DLD1 (cell line): ENCODE data around the gene PRDM16.

ENCODE experiments used
- in situ Hi-C: cut with HindIII; loops from 2 replicates; pipeline ENCODE4 v1.10.0; 2017; ENCODE audit warnings: low sequenced_read_pairs

Gene PRDM16

DNA sequence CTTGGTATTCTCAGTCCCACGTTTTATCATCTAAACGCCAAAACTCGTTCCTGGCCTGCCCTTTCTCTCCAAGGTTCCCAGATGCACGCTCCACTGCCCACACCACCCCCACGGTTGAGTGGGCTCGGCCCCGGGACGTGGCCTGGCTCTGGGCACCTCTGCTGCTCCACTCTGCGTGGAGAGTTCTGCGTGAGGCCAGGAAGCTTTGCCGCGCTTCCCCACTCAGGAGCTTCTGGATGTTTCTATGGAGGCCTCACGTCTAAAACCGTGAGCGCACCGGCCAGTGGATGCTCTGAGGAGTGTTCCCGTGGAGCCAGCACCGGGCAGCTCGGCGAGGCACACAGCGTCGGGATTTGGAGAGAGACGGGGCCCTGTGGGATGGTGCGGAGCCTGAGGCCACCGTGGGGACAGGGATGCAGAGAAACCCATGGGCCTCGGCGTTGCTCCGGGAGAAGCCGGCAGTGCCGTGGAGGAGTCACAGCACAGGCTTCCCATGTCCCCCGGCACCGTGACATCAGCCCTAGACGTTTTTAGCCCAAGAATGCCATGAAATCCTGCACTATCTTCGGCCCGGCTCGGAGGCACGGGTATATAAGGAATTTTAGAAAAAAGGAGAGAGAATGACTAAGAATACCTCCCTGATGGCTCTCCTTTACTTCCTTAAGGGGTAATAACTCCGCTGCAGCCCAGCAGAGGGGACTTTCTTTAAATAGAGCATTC lies 125.9 kb downstream of the PRDM16 start:
- in situ Hi-C loops: no loop called here

- in situ Hi-C loops: no loop called here
These were observed 126.4 kb downstream of the PRDM16 start for GRCh38 chr1:3195480-3195815.

DNA sequence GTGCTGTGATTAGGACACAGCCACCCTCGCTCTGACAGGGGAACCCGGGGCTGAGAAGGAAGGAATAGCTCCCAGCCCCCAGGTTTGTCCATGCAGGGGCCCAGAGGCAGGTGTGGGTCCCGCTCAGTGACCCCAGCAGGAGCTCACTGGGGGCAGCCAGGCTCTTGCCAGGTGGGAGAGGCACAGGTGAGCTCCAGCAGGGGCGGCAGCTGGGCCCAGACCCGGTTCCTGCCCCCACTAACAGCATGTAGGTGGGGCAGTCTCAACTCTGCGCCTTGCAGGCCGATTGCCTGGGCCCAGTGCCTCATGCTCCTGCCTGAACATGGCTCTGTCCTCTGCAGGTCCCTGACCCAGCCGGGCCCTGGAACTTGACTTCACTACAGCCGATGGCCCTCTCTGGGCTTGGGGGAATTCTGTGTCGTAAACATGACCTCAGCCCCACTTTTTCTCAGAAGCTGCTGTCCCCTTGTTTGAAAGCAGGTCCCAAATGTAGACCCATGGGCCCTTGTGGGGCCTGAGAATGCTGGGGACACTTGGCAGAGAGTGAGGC lies 127.0 kb downstream of the PRDM16 start:
- in situ Hi-C loops: no loop called here

GRCh38 chr1:3196577-3197245 lies 127.7 kb downstream of the PRDM16 start:
- in situ Hi-C loops: no loop called here

DNA sequence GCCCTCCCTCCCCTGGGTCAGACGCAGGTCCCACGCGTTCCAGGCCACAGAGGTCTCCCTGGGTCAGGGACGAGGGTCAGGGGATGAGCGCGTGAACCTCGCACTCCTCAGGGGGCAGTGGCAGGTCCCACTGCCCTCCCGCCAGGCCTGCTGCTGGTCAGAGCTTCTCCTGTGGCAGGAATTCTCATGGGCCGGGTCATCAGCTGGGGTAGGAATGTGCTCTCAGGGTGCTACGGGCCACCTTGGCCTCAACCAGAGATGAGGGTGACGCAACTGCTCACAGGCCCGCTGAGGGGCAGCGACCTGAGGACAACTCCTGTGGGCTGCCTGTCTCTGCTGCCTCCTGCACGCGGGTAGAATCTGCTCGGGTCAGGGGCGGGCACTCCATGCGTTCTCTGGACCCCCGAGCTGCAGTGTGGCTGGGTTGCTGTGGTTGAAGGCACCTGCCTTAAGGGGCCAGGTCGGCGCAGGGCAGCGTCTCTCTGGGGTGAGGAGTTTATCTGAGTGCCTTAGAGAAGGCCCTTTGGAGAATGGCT lies 128.8 kb downstream of the PRDM16 start:
- in situ Hi-C loops: no loop called here

DNA sequence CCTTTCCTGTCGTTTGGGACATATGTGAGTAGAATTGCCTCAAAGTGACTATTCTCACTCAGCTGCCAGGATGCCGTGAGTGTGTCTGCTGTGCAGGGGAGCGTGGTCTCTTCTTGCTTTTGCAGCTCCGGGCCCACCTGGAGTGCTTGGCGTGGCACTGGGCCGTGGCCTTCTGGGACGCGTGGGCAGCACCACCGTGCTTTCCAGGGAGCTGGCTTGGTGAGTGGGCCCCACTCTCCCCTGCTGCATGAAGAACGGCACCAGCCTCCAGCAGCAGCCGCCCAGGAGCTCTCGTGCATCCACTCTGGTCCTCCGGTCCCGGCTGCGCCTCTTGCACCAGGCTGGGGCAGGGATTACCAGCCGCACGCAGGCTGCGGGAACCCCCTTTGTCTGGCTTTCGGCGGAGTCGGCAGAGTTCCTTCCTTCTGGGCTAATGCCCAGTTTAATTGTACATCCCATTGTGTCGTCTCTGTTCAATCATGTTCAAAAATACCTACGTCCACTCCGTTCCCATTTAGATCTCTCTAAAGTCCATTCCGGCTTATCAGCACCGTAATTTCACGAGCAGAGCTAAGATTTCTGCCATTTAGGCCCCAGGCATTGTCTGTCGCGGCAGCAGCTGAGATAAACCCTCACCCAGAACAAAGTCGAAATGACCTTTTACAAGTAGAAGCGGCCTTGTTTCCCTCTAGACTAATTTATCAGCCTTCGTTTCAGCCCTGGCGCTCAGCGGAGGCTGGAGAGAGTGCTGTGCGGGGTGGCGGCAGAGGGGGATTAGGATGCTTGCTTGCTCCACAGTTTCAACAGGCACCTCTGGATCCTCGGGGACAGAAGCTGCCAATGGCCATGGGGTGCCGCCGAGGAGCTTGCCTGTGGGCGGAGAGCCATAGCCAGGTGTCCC lies 129.6 kb downstream of the PRDM16 start:
- in situ Hi-C loops: no loop called here

DNA sequence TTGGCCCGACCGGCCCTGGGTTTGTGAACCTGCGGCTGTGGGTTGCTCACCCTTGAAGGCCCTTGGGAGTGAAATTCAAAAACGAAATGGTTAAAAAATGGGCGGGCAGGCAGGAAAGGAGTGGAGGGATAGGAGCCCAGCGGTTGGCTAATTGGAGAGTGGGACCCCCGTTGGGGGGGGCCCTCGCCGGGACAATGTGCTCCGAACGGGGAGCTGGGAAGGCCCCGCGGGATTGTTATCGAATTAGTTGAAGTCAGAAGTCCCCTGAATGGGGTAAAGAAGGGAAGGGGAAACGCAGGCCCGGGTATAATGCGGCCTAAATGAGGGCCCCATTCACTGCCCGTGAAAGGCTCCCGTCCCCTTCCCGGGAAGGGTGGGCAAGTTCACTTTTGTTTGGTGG lies 135.7 kb downstream of the PRDM16 start:
- in situ Hi-C loops: no loop called here

- in situ Hi-C loops: no loop called here
These were observed 136.8 kb downstream of the PRDM16 start for GRCh38 chr1:3205815-3206214.

DNA sequence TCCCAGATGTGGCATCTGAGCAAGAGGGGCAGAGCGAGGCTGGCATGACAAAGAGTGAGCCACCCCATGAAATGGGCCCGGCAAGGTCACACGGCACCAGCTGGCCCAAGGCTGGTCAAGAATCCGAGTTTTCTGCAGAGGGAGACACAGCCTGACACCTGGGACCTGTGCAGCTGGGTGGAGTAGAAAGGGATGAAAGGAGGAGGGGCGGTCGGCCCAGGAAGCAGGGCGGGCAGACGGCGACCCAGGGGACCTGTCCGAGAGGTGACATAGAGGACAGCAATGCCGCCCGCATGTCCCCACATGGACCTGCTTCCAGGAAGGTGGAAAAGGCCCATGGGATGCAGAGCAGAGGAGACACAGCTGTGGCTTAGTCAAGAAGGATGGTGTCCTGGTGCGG lies 137.7 kb downstream of the PRDM16 start:
- in situ Hi-C loops: no loop called here

DNA sequence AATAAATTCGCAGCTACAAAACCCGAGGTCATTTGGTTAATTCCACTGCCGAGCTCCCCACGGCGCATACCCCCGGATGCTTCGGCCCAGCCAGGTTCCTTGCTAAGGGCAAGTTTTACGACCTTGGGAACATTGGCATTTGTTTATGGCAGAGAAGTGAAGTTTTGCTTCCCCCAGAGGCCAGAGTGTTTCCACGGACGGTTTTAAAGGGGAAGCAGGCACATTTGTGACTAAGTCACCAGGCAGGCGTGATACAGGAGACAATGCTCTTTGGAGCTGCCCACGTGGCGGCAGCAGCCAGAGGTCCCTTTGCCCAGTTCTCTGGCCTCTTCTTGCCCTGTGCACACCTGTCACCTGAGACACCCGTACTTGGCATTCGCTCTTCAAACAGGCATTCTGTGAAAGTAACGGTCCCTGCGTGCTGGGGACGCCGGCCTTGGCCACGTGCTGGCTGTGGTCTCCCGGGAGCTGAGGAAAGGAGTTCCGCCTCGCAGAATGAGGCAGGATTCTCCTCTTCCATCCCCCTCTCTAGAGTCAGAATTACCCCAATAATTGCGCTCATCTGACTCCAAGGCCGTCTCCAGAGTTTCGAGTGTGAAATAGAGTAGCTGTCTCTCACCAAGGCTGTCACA lies 138.3 kb downstream of the PRDM16 start:
- in situ Hi-C loops: no loop called here

GRCh38 chr1:3208819-3209200 lies 139.8 kb downstream of the PRDM16 start:
- in situ Hi-C loops: no loop called here

- in situ Hi-C loops: no loop called here
These were observed 140.2 kb downstream of the PRDM16 start for GRCh38 chr1:3209201-3209600.

GRCh38 chr1:3211582-3212375 lies 142.8 kb downstream of the PRDM16 start:
- in situ Hi-C loops: no loop called here

DNA sequence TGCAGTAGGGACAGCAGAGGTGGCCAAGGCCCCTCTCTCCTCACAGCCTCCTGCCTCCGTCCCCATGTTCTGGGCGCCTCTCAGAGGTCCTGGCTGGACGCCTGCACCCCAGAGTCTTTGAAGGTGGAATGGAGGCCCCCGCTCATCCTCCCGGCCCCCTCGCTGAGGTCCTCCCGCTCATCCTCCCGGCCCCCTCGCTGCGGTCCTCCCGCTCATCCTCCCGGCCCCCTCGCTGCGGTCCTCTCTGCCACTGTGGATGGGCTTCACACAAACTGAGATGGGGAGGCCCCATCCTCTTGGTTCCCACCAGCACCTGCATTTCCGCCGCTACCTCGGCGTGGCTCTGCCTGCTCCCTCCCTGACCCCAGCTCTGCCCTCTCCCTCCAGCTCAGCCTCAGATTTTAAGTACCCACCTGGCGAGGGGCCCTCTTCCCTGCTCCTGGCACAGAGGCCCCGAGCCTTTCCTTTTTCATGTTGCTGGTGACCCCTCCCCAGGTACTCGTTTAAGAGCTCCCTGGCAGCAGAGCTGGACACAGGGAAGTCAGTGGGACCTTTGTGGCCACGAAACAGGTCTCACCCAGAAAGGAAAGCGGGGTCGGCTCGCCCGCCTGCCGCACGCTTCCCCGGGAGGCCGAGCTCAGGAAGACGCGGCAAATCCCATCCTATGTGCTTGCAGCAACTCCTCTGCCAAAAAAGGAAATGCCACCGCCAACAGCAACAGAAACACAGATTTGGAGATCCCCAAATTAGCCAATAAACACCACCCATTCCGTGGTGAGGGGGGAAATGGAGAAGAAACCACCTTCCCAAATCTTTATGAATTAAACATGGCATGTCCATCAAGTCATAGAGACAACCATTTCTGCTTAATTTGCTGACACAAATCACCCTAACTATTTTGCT lies 143.7 kb downstream of the PRDM16 start:
- in situ Hi-C loops: no loop called here

GRCh38 chr1:3213730-3214129 lies 144.7 kb downstream of the PRDM16 start:
- in situ Hi-C loops: no loop called here

- in situ Hi-C loops: no loop called here
These were observed 146.4 kb downstream of the PRDM16 start for GRCh38 chr1:3215198-3216014.

DNA sequence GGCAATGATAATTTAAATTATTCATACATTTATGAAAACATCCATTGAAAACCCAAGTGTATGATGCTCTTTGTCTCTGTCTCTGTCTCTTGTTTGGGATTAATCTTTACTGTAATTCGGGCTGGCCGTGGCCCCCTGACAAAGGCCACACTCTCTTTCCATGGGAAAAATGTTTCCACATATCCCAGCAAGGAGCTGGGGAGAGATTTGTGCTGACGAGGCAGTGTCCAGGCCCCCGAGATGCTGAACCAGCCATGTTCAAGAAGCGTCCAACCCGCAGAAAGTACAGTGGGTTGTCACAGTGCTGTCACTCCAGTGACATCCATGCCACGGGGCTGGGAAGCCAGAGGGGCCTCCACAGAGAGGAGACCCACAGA lies 147.0 kb downstream of the PRDM16 start:
- in situ Hi-C loops: no loop called here

DNA sequence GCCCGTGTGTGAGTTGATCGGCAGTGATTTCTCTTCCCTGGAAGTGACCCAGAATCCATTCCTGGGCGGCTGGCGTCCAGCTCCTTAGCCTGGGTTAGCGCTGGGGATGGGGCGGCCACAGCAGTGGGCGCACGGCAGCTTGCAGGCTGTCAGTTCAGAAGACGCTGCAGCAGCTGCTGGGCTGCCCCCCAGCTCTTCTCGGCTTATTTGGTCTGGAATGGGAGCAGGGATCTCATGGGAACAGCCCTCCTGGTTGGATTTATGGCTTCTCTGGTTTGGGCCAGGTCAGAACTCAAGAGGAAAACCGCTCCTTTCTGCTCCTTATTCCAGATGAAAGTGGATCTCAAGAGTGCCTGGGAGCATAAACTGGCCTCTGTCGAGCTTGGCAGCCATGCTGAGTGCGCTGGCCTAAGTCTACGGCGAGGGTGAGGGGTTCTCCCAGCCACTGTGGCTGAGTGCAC lies 148.2 kb downstream of the PRDM16 start:
- in situ Hi-C loops: no loop called here
